ENCODE results near the gene PTGFRN. TPM values are rescaled to one million over a fixed set of nuclear protein-coding genes. Genes with fewer than 3 reads are reported as not detected.
"Not testable (repeated sequence)": the region's sequence is repeated elsewhere in the genome, so short reads cannot be mapped to it uniquely, and the experiment has no call there.

Gene PTGFRN
- total and polyA plus RNA-seq, 12 donors, result 21.2 to 318 (median 170) TPM

DNA sequence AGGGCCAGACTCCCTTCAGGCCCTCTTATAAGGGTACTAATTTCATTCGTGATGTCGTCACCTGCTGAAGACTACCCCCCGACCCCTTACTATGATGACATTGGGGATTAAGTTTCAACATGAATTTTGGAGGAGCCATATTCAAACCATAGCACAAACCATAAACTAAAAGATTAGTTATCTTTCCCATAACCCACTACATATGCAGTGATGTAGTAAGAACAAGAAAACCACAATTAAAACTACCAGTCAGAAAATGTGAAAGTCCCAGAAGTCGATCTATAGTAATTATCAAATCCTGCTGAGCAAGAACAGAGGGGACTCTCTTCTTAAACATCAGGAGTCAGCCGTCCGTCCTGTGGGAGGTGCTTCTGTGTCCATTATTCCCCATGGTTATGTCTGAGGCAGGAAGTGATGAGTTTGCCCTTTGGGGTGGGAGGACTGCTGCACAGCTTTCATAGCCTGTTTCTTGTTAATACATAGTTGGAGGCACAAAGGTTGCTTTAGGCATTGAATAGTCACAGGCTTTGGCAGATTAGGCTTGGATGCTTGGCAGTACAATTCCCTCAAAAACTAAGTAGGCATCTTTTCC, 35.9 kb upstream of the PTGFRN start:
- DNase-seq (no peak), ATAC-seq (no peak)
- no peak overlapping the region for H3K27ac ChIP-seq
- no peaks in the 10 kb centered on the region for H3K27me3 ChIP-seq
- no peak for TF ChIP-seq CTCF (IDR thresholded peaks at IDR 0.05)
- no peak overlapping the region for H3K4me3 ChIP-seq
- no peaks in the 10 kb centered on the region for H3K9me3 ChIP-seq
- intact Hi-C loops (cut with DNase I), result no loop called here
- no peaks in the 10 kb centered on the region for H3K36me3 ChIP-seq
- 72 to 73% methylated on average over 6 of the region's 6 CpGs for WGBS, 2 donors
- peaks cover 7 to 38% (median 17%) of the 10 kb centered on the region in 9 donors for H3K4me1 ChIP-seq

- H3K27me3 ChIP-seq, result no peaks in the 10 kb centered on the region
- WGBS, 2 donors, result 97 to 98% methylated on average over 6 of the region's 6 CpGs
- ATAC-seq (no peak), DNase-seq (no peak)
- no peak overlapping the region for H3K27ac ChIP-seq
- H3K9me3 ChIP-seq, result no peaks in the 10 kb centered on the region
- intact Hi-C loops (cut with DNase I), result no loop called here
- no peaks in the 10 kb centered on the region for H3K36me3 ChIP-seq
- TF ChIP-seq CTCF (IDR thresholded peaks at IDR 0.05), result no peak
- H3K4me1 ChIP-seq, result peaks cover 12 to 47% (median 26%) of the 10 kb centered on the region in 9 donors
- H3K4me3 ChIP-seq, result no peak overlapping the region
Observed at GRCh38 chr1:116874733-116875249, 34.9 kb upstream of the PTGFRN start.

GRCh38 chr1:116875391-116875790, 34.3 kb upstream of the PTGFRN start:
- Histone ChIP-seq H3K4me3 (no peak overlapping the region), H3K4me1 (peaks cover 12 to 47% (median 26%) of the 10 kb centered on the region in 9 donors), H3K27me3 (no peaks in the 10 kb centered on the region), H3K9me3 (no peaks in the 10 kb centered on the region), H3K27ac (no peak overlapping the region), H3K36me3 (no peaks in the 10 kb centered on the region)
- WGBS, 2 donors, result 85 to 86% methylated on average over 14 of the region's 14 CpGs
- intact Hi-C loops (cut with DNase I), result no loop called here
- ATAC-seq, result no peak
- TF ChIP-seq CTCF (IDR thresholded peaks at IDR 0.05), result no peak
- DNase-seq, result no peak

- ATAC-seq; intact Hi-C loops (cut with DNase I); H3K36me3 ChIP-seq; DNase-seq; H3K4me3 ChIP-seq; H3K9me3 ChIP-seq; H3K27ac ChIP-seq; H3K27me3 ChIP-seq: not testable (repeated sequence)
- 94 to 97% methylated on average over 6 of the region's 6 CpGs for WGBS, 2 donors
- peaks cover 12 to 47% (median 26%) of the 10 kb centered on the region in 9 donors for H3K4me1 ChIP-seq
Observed at GRCh38 chr1:116875946-116876345, 33.8 kb upstream of the PTGFRN start.

DNA sequence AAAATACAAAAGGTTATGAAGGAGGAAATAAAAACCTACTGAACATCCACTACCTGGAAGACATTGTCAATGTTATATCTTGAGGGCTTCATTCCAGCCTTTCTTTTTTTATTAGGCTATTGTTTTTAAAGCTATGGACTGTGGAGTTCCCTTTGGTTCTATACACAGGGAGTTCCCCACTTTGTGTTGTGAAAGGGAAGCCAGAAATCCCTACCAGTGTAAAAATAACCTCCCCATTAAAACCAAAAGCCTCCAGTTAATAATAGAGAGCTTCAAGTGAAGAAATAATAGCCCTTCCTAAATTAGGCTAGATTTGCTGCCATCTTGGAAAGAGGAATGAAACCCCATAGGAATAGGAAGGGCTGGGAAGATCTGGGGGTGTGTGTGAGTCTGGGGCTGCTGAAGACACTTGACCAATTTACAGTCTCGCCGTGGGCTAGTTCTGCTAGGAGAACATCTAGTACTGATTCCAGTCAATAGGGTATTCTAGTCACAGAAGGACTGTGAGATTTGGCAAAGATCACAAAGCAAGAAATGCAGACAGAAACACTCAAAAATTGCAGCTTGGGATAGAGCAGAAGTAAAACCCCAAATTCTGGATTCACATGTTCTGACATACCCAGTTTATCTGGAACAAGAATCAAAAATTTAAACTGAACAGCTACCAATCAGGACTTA, 32.4 kb upstream of the PTGFRN start:
- intact Hi-C loops (cut with DNase I), result no loop called here

More for the DNA sequence above, 32.4 kb upstream of the PTGFRN start:
- Histone ChIP-seq H3K9me3 (no peaks in the 10 kb centered on the region), H3K4me1 (peaks cover 12 to 48% (median 26%) of the 10 kb centered on the region in 9 donors), H3K27me3 (no peaks in the 10 kb centered on the region), H3K36me3 (no peaks in the 10 kb centered on the region), H3K4me3 (peak overlapping the region in 6 of 10 donors; percentile 11 to 54 (median 50)), H3K27ac (peak overlapping the region in 9 of 10 donors; percentile 2 to 87 (median 47))
- TF ChIP-seq CTCF (IDR thresholded peaks at IDR 0.05), result no peak
- DNase-seq, result no peak
- ATAC-seq, result peak in 1 of 8 donors; percentile 49
- 39 to 61% methylated on average over 2 of the region's 2 CpGs for WGBS, 2 donors
